Esophagus muscularis mucosa (tissue), 4 donors: ENCODE results near the gene RBM15.

Experiments
- CTCF ChIP-seq, 3 experiments: fragments of 200-600 bp in 2 of 3; fragments of 450-650 bp in 1 of 3; sonication (generic) in 2 of 3; IDR thresholded peaks; one replicate each; pipeline ENCODE4 v1.5.1; 2017 to 2019; ENCODE audit warnings: antibody characterized with exemption in 3 of 3, mild to moderate bottlenecking in 2 of 3, moderate library complexity in 1 of 3
- EP300 ChIP-seq: sonication (generic); formaldehyde crosslinking; IDR thresholded peaks from one replicate; pipeline ENCODE4 v1.6.1; 2017; ENCODE audit warnings: antibody characterized with exemption
- POLR2A ChIP-seq: fragments of 450-650 bp; IDR thresholded peaks from one replicate; pipeline ENCODE4 v1.6.1; 2017; ENCODE audit warnings: antibody characterized with exemption, moderate library complexity, mild to moderate bottlenecking, low read depth

DNA sequence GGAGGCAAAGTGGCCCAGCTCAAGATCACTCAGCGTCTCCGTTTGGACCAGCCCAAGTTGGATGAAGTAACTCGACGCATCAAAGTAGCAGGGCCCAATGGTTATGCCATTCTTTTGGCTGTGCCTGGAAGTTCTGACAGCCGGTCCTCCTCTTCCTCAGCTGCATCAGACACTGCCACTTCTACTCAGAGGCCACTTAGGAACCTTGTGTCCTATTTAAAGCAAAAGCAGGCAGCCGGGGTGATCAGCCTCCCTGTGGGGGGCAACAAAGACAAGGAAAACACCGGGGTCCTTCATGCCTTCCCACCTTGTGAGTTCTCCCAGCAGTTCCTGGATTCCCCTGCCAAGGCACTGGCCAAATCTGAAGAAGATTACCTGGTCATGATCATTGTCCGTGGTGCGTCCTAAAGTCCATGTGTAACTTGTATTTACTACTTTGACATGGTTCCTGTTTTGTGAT is 2.7 kb downstream of the RBM15 start:
- no peak for TF ChIP-seq CTCF (IDR thresholded peaks at IDR 0.05)
- no peak for TF ChIP-seq POLR2A
- TF ChIP-seq EP300 = no peak
